Measurements from ENCODE around the gene RYK.

GRCh38 chr3:134214239-134214638 is 36.4 kb downstream of the RYK start:
- TF ChIP-seq POLR2AphosphoS5 (IDR thresholded peaks at IDR 0.05; ENCODE audit: low read depth, low read length) = no peak
- no peak for TF ChIP-seq POLR2A (IDR thresholded peaks at IDR 0.05; ENCODE audit: low read depth, low read length)
- TF ChIP-seq SPI1 (IDR thresholded peaks at IDR 0.05; ENCODE audit: low read depth, low read length) = peak; percentile 54
